ENCODE results near the gene IMPA2.

DNA sequence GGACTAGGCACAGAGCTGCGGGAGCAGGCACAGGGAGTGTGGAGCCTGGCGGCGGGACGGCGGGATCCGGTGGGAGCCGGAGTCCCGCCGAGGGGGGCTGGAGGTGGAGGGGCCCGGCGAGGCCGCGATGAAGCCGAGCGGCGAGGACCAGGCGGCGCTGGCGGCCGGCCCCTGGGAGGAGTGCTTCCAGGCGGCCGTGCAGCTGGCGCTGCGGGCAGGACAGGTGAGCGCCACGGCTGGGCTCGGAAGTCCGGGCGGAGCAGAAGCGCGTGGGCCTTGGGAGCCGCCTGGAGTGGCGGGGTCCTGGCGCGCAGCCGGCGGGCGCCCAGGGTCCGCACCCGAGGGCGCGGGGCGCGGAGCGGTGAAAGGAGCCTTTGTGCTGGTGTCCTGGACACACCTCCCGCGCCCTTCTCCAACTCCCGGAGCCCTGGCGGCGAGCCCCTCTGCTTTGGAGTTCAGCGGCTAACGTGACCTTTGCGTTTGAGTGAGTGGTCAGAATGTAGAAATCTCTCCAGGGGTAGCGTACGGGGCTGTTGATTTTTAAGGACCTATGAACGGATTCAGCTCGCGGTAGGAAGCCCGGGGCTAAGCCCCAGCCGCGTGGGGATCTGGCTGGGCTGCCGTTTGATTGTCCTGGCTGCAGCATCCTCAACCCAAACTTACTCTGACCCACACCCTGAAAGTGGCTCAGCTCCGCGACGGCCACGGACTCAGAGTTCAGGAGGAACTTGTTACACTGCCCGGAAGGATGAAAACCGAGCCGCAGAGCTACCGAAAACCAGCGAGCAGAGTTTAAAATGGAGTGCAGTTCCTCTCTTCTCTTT is 448 bp downstream of the IMPA2 start:
- TF ChIP-seq MTA1 (CRISPR knock-in tag; IDR thresholded peaks at IDR 0.05; ENCODE audit: borderline replicate concordance) (no peak), RAD51 (IDR thresholded peaks at IDR 0.05; ENCODE audit: borderline replicate concordance) (no peak), KDM4B (CRISPR knock-in tag; IDR thresholded peaks at IDR 0.05) (no peak), PHF8 (CRISPR knock-in tag; IDR thresholded peaks at IDR 0.05) (0 out of 2 replicates have a peak, but pooled peaks have one; percentile 15), MYC (CRISPR knock-in tag; IDR thresholded peaks at IDR 0.05; ENCODE audit: borderline replicate concordance) (peak; percentile 62)

Data from HepG2 (cell line).